GM12801 (cell line): ENCODE results near the gene DLX1.

ENCODE experiments used
- TF ChIP-seq, protein P1 (sequence below): IDR thresholded peaks from one replicate; pipeline ENCODE4 v1.5.1; 2011; ENCODE audit warnings: control low read depth; ENCODE audit not compliant: insufficient read length; ENCODE audit errors: extremely low read depth

Gene DLX1

GRCh38 chr2:172095146-172095904 lies 10.0 kb downstream of the DLX1 start:
- TF ChIP-seq, protein P1, sequence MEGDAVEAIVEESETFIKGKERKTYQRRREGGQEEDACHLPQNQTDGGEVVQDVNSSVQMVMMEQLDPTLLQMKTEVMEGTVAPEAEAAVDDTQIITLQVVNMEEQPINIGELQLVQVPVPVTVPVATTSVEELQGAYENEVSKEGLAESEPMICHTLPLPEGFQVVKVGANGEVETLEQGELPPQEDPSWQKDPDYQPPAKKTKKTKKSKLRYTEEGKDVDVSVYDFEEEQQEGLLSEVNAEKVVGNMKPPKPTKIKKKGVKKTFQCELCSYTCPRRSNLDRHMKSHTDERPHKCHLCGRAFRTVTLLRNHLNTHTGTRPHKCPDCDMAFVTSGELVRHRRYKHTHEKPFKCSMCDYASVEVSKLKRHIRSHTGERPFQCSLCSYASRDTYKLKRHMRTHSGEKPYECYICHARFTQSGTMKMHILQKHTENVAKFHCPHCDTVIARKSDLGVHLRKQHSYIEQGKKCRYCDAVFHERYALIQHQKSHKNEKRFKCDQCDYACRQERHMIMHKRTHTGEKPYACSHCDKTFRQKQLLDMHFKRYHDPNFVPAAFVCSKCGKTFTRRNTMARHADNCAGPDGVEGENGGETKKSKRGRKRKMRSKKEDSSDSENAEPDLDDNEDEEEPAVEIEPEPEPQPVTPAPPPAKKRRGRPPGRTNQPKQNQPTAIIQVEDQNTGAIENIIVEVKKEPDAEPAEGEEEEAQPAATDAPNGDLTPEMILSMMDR: no peak

GRCh38 chr2:172095905-172096625 lies 10.8 kb downstream of the DLX1 start:
- TF ChIP-seq, protein P1: no peak

DNA sequence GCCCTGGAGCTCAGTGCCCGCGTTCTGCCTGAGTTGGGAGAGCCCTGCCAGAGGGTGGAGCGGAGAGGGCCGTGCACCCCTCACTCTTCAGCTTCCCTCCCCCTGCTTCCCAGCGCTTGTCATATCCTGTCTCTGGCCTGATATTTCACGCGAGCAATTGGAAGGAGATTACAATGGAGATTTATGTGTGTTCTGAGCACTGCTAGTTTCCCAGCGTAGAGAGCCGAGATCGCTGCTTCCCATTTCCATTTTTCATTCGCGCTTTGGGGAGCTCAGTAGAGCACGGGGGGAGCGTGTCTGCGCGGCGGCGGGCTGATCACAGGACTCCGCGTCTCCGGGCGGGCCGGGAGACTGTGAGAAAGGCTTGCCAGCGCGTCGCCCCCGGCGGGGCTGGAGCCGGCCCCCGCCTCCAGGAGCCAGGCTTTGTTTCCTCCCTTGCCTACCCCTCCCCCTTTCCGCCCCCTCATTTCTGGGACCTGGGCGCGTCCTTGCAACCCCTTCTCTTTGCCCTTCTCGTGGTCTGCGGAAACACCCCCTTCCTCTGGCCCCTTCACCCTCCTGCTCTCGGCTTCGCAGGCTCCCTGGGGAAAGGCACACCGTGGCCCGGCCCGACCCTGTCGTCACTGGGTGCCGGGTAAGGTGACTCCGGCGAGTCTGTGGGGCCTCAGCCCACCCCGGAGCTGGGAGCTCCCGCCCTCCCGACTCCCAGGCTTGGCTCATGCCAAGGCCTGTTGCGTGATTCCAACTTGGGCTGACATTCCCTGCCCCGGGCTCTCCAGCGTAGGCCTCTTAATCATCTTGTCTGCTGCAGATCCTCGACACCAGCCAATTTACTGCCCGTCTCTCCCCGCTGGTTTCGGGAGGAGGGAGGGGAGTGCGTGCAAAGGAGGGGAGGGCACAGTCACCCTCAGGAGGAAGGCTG lies 11.6 kb downstream of the DLX1 start:
- TF ChIP-seq, protein P1: no peak

DNA sequence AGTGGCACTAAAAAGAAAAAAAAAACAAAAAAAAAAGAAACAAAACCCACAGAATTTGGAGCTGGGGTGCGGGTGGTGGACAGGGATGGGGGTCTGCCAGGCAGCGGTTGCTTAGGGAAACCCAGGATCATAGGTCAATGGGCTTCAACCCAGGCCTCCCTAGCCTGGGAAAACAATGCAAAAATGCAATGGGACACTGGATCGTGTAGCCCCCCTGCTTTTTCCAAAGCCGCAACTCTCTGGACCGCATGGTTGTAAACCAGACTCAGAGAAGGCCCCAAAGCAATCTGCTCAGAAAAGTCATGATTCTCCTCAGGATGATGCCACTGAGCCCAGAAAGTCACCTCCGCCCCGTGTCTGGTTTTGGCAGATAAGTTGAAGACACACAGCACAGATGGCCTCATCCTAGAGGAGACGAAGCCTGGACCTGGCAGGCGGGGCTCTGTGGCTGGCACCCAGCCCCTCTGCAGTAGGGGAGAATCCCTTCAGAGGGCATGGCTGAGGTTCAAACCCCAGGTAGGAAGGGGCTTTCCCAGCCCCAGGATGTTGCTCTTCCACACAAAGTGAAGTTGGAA lies 12.3 kb downstream of the DLX1 start:
- TF ChIP-seq, protein P1: no peak

DNA sequence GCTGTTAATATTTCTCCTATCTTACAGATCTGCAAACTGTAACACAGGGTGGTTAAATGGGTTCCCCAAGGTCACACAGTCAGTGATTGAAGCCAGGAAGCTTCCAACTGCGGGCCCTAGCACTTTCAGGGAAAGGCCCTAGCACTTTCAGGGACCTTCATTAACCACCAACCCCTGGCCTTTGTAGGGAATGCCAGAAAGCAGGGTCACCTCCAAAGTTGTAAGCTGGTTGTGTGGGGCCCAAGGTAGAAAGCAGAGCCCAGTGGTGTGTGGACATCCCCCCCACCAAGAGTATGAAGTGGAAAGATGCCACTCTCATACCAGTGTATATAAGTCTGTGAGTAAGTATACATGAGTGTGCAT lies 13.0 kb downstream of the DLX1 start:
- TF ChIP-seq, protein P1: no peak

DNA sequence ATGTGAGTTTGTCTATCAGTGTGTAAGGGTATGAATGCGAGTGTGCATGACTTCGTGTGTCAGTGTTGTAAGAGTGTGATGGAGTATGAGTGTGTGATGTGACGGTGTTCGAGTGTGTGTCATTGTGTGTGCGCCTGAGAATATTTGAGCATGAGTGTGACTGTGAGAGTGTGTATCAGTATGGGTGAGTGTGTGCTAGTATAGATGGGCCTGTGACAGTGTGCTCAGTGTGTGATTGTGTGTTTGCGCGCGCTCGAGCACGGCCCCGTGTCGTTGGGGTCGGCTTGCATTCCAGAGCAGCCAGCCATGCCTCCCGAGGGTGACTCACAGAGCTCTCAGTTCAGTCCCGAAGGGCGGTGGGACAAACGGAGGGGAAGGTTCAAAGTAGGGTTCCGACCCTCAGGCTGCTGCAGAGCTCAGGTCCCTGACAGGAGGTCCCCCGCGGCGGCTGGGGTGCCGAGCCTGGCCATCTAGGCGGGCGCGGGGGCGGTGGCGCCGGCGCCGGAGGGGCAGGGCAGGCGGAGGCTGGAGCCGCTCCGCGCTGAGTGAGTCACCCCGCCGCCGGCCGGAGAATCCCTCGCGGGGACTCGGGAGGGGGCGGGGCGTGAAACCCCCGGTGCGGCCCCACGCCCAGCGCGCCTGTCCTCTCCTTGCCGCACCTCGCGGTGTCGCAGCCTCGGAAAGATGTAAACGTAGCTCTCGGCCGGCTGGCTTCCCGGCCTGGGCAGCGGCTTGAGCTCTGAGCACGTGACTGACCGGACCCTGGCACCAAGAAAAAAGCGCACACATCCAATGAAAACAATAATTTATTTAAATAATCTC lies 13.6 kb downstream of the DLX1 start:
- TF ChIP-seq, protein P1: no peak
